H1 (cell line): Measurements from ENCODE around the gene NRROS. TPM values are rescaled to one million over a fixed set of nuclear protein-coding genes. Genes with fewer than 3 reads are reported as not detected.

Source experiments
- ATF3 ChIP-seq: IDR thresholded peaks from 2 replicates; pipeline ENCODE4 v1.6.1; 2011; ENCODE audit warnings: low read depth, mild to moderate bottlenecking, low read length; ENCODE audit not compliant: insufficient read depth
- BRCA1 ChIP-seq: IDR thresholded peaks from 2 replicates; pipeline ENCODE4 v1.6.1; 2012; ENCODE audit warnings: low read depth, low read length, improper control_type of control experiment
- CBX5 ChIP-seq: fragments of 300-800, 300-1000 bp; sonication (generic); IDR thresholded peaks from 2 replicates; pipeline ENCODE4 v1.7.1; 2016; ENCODE audit warnings: antibody characterized with exemption, low read length, low read depth
- CBX8 ChIP-seq: fragments of 300-800, 300-1000 bp; sonication (generic); IDR thresholded peaks from 2 replicates; pipeline ENCODE4 v1.7.1; 2016; ENCODE audit warnings: low read depth, low read length, borderline replicate concordance
- EGR1 ChIP-seq: IDR thresholded peaks from 2 replicates; pipeline ENCODE4 v1.6.1; 2011; ENCODE audit warnings: low read depth, low read length, borderline replicate concordance
- EZH2 ChIP-seq: fragments of 200-600 bp; sonication (generic); IDR thresholded peaks from 2 replicates; pipeline ENCODE4 v1.7.1; 2012; ENCODE audit warnings: low read depth, mild to moderate bottlenecking, moderate library complexity, low read length, inconsistent platforms; ENCODE audit not compliant: severe bottlenecking
- FOSL1 ChIP-seq: IDR thresholded peaks from 2 replicates; pipeline ENCODE4 v1.6.1; 2011; ENCODE audit warnings: mild to moderate bottlenecking, low read depth, low read length, moderate library complexity; ENCODE audit not compliant: insufficient read depth
- GTF2F1 ChIP-seq: IDR thresholded peaks from 2 replicates; pipeline ENCODE4 v1.6.1; 2012; ENCODE audit warnings: low read depth, low read length, improper control_type of control experiment, borderline replicate concordance
- JUN ChIP-seq: IDR thresholded peaks from 2 replicates; pipeline ENCODE4 v1.6.1; 2011; ENCODE audit warnings: low read depth, mild to moderate bottlenecking, improper control_type of control experiment, low read length
- JUND ChIP-seq: IDR thresholded peaks from 2 replicates; pipeline ENCODE4 v1.6.1; 2011; ENCODE audit warnings: mild to moderate bottlenecking, improper control_type of control experiment, low read length
- MAFK ChIP-seq: IDR thresholded peaks from 2 replicates; pipeline ENCODE4 v1.6.1; 2012; ENCODE audit warnings: low read depth, mild to moderate bottlenecking, improper control_type of control experiment, low read length
- NANOG ChIP-seq: IDR thresholded peaks from 2 replicates; pipeline ENCODE4 v1.6.1; 2011; ENCODE audit warnings: low read length, low read depth, mild to moderate bottlenecking, inconsistent platforms; ENCODE audit not compliant: insufficient read depth, poor library complexity, severe bottlenecking
- PHF8 ChIP-seq: fragments of 200-600 bp; sonication (generic); conservative IDR thresholded peaks from 2 replicates; pipeline ENCODE4 v1.7.1; 2012; ENCODE audit warnings: low read depth, mild to moderate bottlenecking, inconsistent platforms, low read length, moderate library complexity
- POLR2A ChIP-seq, 2 experiments: IDR thresholded peaks; 1 replicate in 1 of 2; 2 replicates in 1 of 2; pipeline ENCODE4 v1.6.1; 2011; ENCODE audit warnings: low read depth in 2 of 2, low read length in 2 of 2, mild to moderate bottlenecking in 2 of 2; ENCODE audit errors: control extremely low read depth in 1 of 2
- RBBP5 ChIP-seq: IDR thresholded peaks from 2 replicates; pipeline ENCODE4 v1.7.1; 2012; ENCODE audit warnings: low read depth, mild to moderate bottlenecking, inconsistent platforms, low read length, moderate library complexity, borderline replicate concordance
- SIRT6 ChIP-seq: IDR thresholded peaks from one replicate; pipeline ENCODE4 v1.7.1; 2012; ENCODE audit warnings: low read length, inconsistent platforms
- SP2 ChIP-seq: IDR thresholded peaks from 2 replicates; pipeline ENCODE4 v1.6.1; 2012; ENCODE audit warnings: mild to moderate bottlenecking, low read length, inconsistent platforms
- SUZ12 ChIP-seq: fragments of 200-600 bp; sonication (generic); IDR thresholded peaks from 2 replicates; pipeline ENCODE4 v1.6.1; 2012; ENCODE audit warnings: mild to moderate bottlenecking, inconsistent platforms, low read length, moderate library complexity, mixed read lengths
- TAF7 ChIP-seq: optimal IDR thresholded peaks from 2 replicates; pipeline ENCODE3; 2011; ENCODE audit warnings: low read depth, mild to moderate bottlenecking, inconsistent platforms, low read length, moderate library complexity, borderline replicate concordance
- TBP ChIP-seq: IDR thresholded peaks from 2 replicates; pipeline ENCODE4 v1.6.1; 2011; ENCODE audit warnings: low read depth, low read length, improper control_type of control experiment
- TEAD4 ChIP-seq: IDR thresholded peaks from 2 replicates; pipeline ENCODE4 v1.6.1; 2012; ENCODE audit warnings: low read depth, low read length, inconsistent platforms, mixed read lengths
- polyA plus RNA-seq, 7 experiments: library from polyadenylated mRNA; depleted of rRNA in 3 of 7; stranded (reverse) in 5 of 7; unstranded in 2 of 7; fragments of >200 nt in 5 of 7; fragments of 200-250 nt in 2 of 7; gene quantifications; 1 replicate in 5 of 7; 2 replicates in 1 of 7; 4 replicates in 1 of 7; pipeline versions ENCODE4 v1.2.1 to v1.2.3, GENCODE V29; 2011 to 2013; ENCODE audit warnings: missing spikeins in 2 of 7, mixed read lengths in 2 of 7
- total RNA-seq: library from RNA; stranded (reverse); fragmentation: NEBNext Ultra II Directional; extraction: Animal tissue kit (Norgen Biotek cat#: 25700); gene quantifications from 2 replicates; pipeline ENCODE4 v1.2.1, GENCODE V29; 2021
- TF ChIP-seq, protein P1 (sequence below): IDR thresholded peaks from 2 replicates; pipeline ENCODE4 v1.6.1; 2012; ENCODE audit warnings: inconsistent platforms
- TF ChIP-seq, protein P2 (sequence below): IDR thresholded peaks from 2 replicates; pipeline ENCODE4 v1.6.1; 2011; ENCODE audit warnings: low read length, improper control_type of control experiment

Gene NRROS
- total and polyA plus RNA-seq, 2 of the 8 experiments (the other 6 are each of a cell fraction or from before 2014, with no cell fraction given), result 5.3 to 7.3 TPM

GRCh38 chr3:196632046-196632751 is 7.3 kb upstream of the NRROS start (continued):
- no peak for TF ChIP-seq FOSL1
- no peak for TF ChIP-seq JUND
- TF ChIP-seq, protein P1, sequence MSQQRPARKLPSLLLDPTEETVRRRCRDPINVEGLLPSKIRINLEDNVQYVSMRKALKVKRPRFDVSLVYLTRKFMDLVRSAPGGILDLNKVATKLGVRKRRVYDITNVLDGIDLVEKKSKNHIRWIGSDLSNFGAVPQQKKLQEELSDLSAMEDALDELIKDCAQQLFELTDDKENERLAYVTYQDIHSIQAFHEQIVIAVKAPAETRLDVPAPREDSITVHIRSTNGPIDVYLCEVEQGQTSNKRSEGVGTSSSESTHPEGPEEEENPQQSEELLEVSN, result peak; percentile 92
- TF ChIP-seq JUN, result no peak
- 0 out of 2 replicates have a peak, but pooled peaks have one; percentile 16 for TF ChIP-seq GTF2F1
- peak; percentile 80 to 92 for TF ChIP-seq POLR2A (IDR thresholded peaks at IDR 0.05; ENCODE audit: control extremely low read depth in 1 of 2, low read depth in 2 of 2, low read length in 2 of 2)
- no peak for TF ChIP-seq CBX8
- TF ChIP-seq, protein P2, sequence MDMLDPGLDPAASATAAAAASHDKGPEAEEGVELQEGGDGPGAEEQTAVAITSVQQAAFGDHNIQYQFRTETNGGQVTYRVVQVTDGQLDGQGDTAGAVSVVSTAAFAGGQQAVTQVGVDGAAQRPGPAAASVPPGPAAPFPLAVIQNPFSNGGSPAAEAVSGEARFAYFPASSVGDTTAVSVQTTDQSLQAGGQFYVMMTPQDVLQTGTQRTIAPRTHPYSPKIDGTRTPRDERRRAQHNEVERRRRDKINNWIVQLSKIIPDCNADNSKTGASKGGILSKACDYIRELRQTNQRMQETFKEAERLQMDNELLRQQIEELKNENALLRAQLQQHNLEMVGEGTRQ, result no peak
- TF ChIP-seq RBBP5, result peak; percentile 61; the same call in 1 of the 2 replicates
- TF ChIP-seq PHF8, result peak; percentile 69; the same call in 1 of the 2 replicates
- no peak for TF ChIP-seq EGR1
- TF ChIP-seq NANOG, result peak; percentile 57
- no peak for TF ChIP-seq BRCA1
- TF ChIP-seq SIRT6, result no peak
- peak; percentile 75 for TF ChIP-seq TAF7
- peak; percentile 72 for TF ChIP-seq TBP
- TF ChIP-seq SUZ12, result no peak
- no peak; the same call in 1 of the 2 replicates for TF ChIP-seq TEAD4
- TF ChIP-seq SP2, result no peak
- no peak for TF ChIP-seq EZH2
- TF ChIP-seq MAFK, result no peak
- no peak for TF ChIP-seq CBX5
- TF ChIP-seq ATF3, result no peak
